Lower lobe of right lung (tissue), 2 donors: ENCODE measurements around the gene AATF. TPM values are rescaled to one million over a fixed set of nuclear protein-coding genes. Genes with fewer than 3 reads are reported as not detected.

Source experiments
- ATAC-seq, 2 donors: fragments of 200-7000 bp; cut with Tn5 transposase; one replicate each; pipeline ENCODE4 v1.9.1; 2020 to 2022; ENCODE audit warnings: mild to moderate bottlenecking in 2 of 2, moderate library complexity in 2 of 2
- DNase-seq: peaks from one replicate; pipeline ENCODE4 v3.0.0-alpha.2; 2020
- H3K27ac ChIP-seq: fragments of 200-600 bp; one replicate; pipeline ENCODE4 v1.8.0; 2022
- H3K27me3 ChIP-seq: fragments of 200-600 bp; one replicate; pipeline ENCODE4 v1.8.0; 2022; ENCODE audit warnings: low read depth
- H3K36me3 ChIP-seq: fragments of 200-600 bp; one replicate; pipeline ENCODE4 v1.8.0; 2022; ENCODE audit warnings: mild to moderate bottlenecking
- H3K4me1 ChIP-seq: fragments of 200-600 bp; one replicate; pipeline ENCODE4 v1.8.0; 2022
- H3K4me3 ChIP-seq: fragments of 200-600 bp; one replicate; pipeline ENCODE4 v1.8.0; 2022; ENCODE audit warnings: mild to moderate bottlenecking
- H3K9me3 ChIP-seq: fragments of 200-600 bp; one replicate; pipeline ENCODE4 v1.8.0; 2022
- CTCF ChIP-seq: fragments of 200-600 bp; IDR thresholded peaks from one replicate; pipeline ENCODE4 v1.8.0; 2022; ENCODE audit warnings: antibody characterized with exemption, mild to moderate bottlenecking
- intact Hi-C: fragments of 100-400 bp; cut with DNase I; formaldehyde crosslinking; loops from one replicate; pipeline ENCODE4 v1.11.0; 2022
- total RNA-seq: library from RNA; stranded (reverse); fragmentation: NEBNext Ultra II Directional; extraction: Animal tissue kit (Norgen Biotek cat#: 25700); gene quantifications from one replicate; pipeline ENCODE4 v1.2.1, GENCODE V29; 2021
- donor health status: DM: no; HTN: yes; CAD: no; lungs with severe emphysema.

AATF gene
- total RNA-seq, 1 donor from 2014 or later: 39.6 TPM

GRCh38 chr17:36975922-36976515, 27.3 kb downstream of the AATF start:
- Histone ChIP-seq H3K4me1 (no peaks in the 10 kb centered on the region), H3K9me3 (no peaks in the 10 kb centered on the region), H3K4me3 (no peak overlapping the region), H3K27me3 (no peaks in the 10 kb centered on the region), H3K27ac (no peak overlapping the region), H3K36me3 (peaks cover 2% of the 10 kb centered on the region)
- no peak for TF ChIP-seq CTCF
- no peak for DNase-seq
- intact Hi-C loops: no loop called here
- ATAC-seq: no peak

- no peak for TF ChIP-seq CTCF
- ATAC-seq: no peak
- H3K4me3 ChIP-seq: no peak overlapping the region
- H3K27me3 ChIP-seq: no peaks in the 10 kb centered on the region
- no peaks in the 10 kb centered on the region for H3K9me3 ChIP-seq
- H3K36me3 ChIP-seq: no peaks in the 10 kb centered on the region
- intact Hi-C loops: no loop called here
- DNase-seq: no peak
- no peaks in the 10 kb centered on the region for H3K4me1 ChIP-seq
- no peak overlapping the region for H3K27ac ChIP-seq
Observed at GRCh38 chr17:36977066-36977465, 28.3 kb downstream of the AATF start.

DNA sequence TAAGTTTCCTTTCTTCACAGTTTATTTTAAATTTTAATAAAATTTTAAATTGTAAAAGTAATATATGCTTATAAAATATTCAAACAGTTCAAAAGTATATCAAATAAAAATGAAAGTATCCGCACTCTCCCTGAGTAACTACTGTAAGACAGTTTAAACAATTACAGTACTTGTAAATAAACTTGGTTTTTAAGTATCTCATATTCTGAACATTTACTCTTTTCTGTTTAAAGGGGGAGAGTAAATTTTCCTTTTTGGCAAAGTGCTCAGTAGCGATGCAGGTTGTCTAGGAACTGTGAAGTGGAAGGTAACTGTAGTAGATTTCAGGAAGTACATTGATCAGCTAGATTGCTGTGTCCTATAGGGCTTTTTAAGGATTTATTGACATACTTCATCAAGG, 28.8 kb downstream of the AATF start:
- no peak for DNase-seq
- Histone ChIP-seq H3K4me1 (no peaks in the 10 kb centered on the region), H3K27ac (no peak overlapping the region), H3K9me3 (no peaks in the 10 kb centered on the region), H3K27me3 (no peaks in the 10 kb centered on the region), H3K36me3 (no peaks in the 10 kb centered on the region), H3K4me3 (no peak overlapping the region)
- no peak for TF ChIP-seq CTCF
- intact Hi-C loops: no loop called here
- no peak for ATAC-seq

DNA sequence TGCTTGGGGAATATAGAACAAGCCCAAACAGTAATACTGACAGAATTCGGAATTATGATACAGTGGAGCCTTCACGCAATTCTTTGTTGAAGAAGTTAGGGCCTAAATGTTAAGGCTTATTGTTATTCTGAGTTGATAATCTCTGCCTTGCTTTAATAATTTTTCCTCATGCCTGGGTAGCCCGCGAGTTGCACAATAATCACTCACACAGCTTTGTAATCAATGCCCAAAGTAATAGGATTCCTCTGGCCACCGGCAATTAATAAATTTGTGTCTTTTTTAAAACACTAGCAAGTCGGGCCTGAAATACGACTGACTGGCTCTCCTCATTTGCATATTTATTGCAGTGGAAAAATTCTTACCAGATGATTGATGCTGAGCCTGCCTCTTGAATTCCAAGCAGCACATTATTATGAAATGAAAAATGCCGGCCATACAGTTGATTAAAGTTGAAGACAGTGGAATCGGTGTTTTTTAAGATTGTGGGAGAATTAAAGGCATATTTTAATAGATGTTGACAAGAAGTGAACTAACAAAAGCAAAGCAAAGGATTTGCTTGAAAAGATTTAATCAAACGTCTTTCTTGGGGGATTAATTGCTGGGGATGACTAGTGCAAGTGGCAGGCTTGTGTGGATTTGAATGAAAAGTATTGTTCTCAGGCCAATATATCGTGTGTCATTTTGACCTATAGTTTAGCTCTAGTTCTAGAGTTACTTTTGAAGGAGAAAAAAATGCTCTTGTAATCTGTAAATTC, 30.2 kb downstream of the AATF start:
- no peak for DNase-seq
- no peak for TF ChIP-seq CTCF
- H3K9me3 ChIP-seq: no peaks in the 10 kb centered on the region
- intact Hi-C loops: no loop called here
- no peak overlapping the region for H3K4me3 ChIP-seq
- H3K4me1 ChIP-seq: no peaks in the 10 kb centered on the region
- no peak for ATAC-seq
- H3K36me3 ChIP-seq: no peaks in the 10 kb centered on the region
- H3K27ac ChIP-seq: no peak overlapping the region
- no peaks in the 10 kb centered on the region for H3K27me3 ChIP-seq

GRCh38 chr17:36979565-36979941, 30.8 kb downstream of the AATF start:
- Histone ChIP-seq H3K4me3 (no peak overlapping the region), H3K27ac (no peak overlapping the region), H3K36me3 (no peaks in the 10 kb centered on the region), H3K27me3 (no peaks in the 10 kb centered on the region), H3K4me1 (no peaks in the 10 kb centered on the region), H3K9me3 (no peaks in the 10 kb centered on the region)
- ATAC-seq: no peak
- intact Hi-C loops: no loop called here
- no peak for TF ChIP-seq CTCF
- DNase-seq: no peak
